PFSK-1 (cell line): ENCODE data around the gene TUBB6.

Experiments used
- FOXP2 ChIP-seq: optimal IDR thresholded peaks from 2 replicates; pipeline ENCODE3; 2011; ENCODE audit warnings: borderline replicate concordance, control low read depth, inconsistent platforms; ENCODE audit not compliant: insufficient read depth; ENCODE audit errors: extremely low read length, extremely low read depth
- POLR2AphosphoS5 ChIP-seq: IDR thresholded peaks from 2 replicates; pipeline ENCODE4 v1.6.1; 2012; ENCODE audit warnings: low read depth, mild to moderate bottlenecking, control low read depth, low read length, moderate library complexity
- SIN3A ChIP-seq: IDR thresholded peaks from 2 replicates; pipeline ENCODE4 v1.6.1; 2012; ENCODE audit warnings: mild to moderate bottlenecking, low read length, moderate library complexity, borderline replicate concordance; ENCODE audit not compliant: insufficient read depth
- TAF1 ChIP-seq: IDR thresholded peaks from 2 replicates; pipeline ENCODE4 v1.6.1; 2012; ENCODE audit warnings: low read length, control low read depth, borderline replicate concordance; ENCODE audit not compliant: insufficient read depth
- TF ChIP-seq, protein P1 (sequence below), 2 experiments: IDR thresholded peaks; 2 replicates each; pipeline versions ENCODE4 v1.6.1 to v1.8.0; 2011 to 2012; ENCODE audit warnings: low read depth in 2 of 2, low read length in 2 of 2, control low read depth in 1 of 2, inconsistent platforms in 1 of 2, mild to moderate bottlenecking in 1 of 2, moderate library complexity in 1 of 2; ENCODE audit not compliant: insufficient read depth in 1 of 2

TUBB6 gene

DNA sequence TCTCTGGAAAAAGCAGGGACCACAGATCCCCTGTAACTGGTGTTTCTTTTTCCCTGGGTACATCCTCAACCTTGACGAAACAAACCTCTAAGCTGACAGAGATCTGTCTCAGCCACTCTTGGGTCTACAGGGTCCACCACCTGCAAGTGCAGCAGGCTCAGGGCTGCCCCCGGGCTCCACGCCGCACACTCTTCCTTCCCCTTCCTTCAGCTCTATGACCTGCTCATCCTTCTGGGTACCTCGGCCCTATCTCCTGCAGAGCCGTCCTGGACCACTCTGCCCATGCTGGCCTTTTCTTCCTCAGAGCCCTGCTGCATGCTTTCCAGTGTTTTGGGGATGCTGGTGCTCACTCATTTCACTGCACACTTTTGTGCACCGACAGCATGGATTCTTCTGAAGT lies 27.5 kb downstream of the TUBB6 start:
- TF ChIP-seq POLR2AphosphoS5 (no peak), TAF1 (no peak), SIN3A (no peak), FOXP2 (no peak)
- TF ChIP-seq, protein P1, sequence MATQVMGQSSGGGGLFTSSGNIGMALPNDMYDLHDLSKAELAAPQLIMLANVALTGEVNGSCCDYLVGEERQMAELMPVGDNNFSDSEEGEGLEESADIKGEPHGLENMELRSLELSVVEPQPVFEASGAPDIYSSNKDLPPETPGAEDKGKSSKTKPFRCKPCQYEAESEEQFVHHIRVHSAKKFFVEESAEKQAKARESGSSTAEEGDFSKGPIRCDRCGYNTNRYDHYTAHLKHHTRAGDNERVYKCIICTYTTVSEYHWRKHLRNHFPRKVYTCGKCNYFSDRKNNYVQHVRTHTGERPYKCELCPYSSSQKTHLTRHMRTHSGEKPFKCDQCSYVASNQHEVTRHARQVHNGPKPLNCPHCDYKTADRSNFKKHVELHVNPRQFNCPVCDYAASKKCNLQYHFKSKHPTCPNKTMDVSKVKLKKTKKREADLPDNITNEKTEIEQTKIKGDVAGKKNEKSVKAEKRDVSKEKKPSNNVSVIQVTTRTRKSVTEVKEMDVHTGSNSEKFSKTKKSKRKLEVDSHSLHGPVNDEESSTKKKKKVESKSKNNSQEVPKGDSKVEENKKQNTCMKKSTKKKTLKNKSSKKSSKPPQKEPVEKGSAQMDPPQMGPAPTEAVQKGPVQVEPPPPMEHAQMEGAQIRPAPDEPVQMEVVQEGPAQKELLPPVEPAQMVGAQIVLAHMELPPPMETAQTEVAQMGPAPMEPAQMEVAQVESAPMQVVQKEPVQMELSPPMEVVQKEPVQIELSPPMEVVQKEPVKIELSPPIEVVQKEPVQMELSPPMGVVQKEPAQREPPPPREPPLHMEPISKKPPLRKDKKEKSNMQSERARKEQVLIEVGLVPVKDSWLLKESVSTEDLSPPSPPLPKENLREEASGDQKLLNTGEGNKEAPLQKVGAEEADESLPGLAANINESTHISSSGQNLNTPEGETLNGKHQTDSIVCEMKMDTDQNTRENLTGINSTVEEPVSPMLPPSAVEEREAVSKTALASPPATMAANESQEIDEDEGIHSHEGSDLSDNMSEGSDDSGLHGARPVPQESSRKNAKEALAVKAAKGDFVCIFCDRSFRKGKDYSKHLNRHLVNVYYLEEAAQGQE (IDR thresholded peaks at IDR 0.05; ENCODE audit: insufficient read depth in 1 of 2, low read depth in 2 of 2, low read length in 2 of 2): no peak

DNA sequence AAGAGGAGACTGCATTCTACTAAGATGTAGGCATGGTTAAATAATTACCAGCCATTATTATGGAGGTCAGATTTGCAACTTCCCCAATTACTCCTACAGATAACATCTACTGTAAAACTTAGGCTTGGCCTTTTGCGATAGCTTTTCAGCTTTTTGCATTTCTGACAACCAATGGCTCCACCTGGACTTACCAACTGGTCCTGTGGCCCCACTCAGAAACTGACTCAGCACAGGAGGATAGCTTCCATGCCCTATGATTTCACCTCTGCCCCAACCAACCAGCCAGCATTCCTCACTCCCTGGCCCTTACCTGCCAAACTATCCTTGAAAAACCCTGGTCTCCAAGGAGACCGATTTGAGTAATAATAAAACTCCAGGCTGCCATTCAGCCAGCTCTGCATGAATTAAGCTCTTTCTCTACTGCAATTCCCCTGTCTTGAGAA lies 28.2 kb downstream of the TUBB6 start:
- TF ChIP-seq SIN3A: no peak
- TF ChIP-seq, protein P1 (IDR thresholded peaks at IDR 0.05; ENCODE audit: insufficient read depth in 1 of 2, low read depth in 2 of 2, low read length in 2 of 2): no peak
- no peak for TF ChIP-seq POLR2AphosphoS5
- no peak for TF ChIP-seq TAF1
- no peak for TF ChIP-seq FOXP2

DNA sequence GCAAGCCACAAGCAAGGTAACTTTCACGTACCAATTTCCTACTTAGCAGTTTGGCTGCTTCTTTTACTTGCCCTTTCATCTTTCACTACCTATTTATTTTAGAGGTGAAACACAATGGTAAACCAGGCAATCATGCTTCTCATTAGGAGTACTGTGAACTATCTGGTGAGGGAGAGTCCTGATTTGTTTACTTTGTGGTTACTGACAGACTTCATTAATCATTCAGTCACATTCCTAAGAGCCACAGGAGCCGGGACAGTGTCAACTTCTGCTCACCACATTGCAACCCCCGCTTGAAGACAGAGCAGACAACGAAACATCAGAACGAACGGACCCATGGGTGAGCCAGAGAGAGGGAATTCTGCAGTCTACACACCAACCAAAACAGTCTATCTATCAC lies 28.8 kb downstream of the TUBB6 start:
- TF ChIP-seq TAF1 (no peak), FOXP2 (no peak), SIN3A (no peak), POLR2AphosphoS5 (no peak)
- TF ChIP-seq, protein P1 (IDR thresholded peaks at IDR 0.05; ENCODE audit: insufficient read depth in 1 of 2, low read depth in 2 of 2, low read length in 2 of 2): no peak

DNA sequence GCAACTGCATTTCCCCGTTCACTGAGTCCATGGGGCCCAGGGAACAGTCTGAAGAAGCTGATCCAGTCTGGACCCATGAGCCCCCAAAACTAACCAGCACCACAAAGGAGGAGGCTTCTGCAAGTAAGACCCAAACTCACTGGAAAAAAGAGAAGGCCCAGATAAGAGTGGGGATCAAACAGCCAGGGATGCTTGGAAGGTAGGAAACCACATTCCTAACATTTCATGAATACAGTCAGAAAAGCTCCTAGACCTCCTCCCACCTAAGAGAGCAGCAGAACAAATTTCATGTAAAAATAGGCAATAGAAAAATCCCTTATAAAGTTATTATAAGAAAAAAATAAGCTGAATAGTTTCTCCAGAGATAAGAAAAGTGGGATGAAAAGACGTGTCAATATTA lies 30.3 kb downstream of the TUBB6 start:
- TF ChIP-seq FOXP2 (no peak), TAF1 (no peak), POLR2AphosphoS5 (no peak), SIN3A (no peak)
- TF ChIP-seq, protein P1 (IDR thresholded peaks at IDR 0.05; ENCODE audit: insufficient read depth in 1 of 2, low read depth in 2 of 2, low read length in 2 of 2): no peak
